ENCODE measurements around the gene EXOC3L1.

GRCh38 chr16:67192781-67193361, 2.9 kb upstream of the EXOC3L1 start:
- TF ChIP-seq SNAI2 (CRISPR knock-in tag; IDR thresholded peaks at IDR 0.05) (no peak), CSDC2 (CRISPR knock-in tag; IDR thresholded peaks at IDR 0.05) (no peak), ZFP30 (CRISPR knock-in tag; IDR thresholded peaks at IDR 0.05) (no peak), ZFP3 (CRISPR knock-in tag; IDR thresholded peaks at IDR 0.05) (no peak), POU6F1 (CRISPR knock-in tag; IDR thresholded peaks at IDR 0.05; ENCODE audit: borderline replicate concordance, low read depth) (no peak), CREB5 (CRISPR knock-in tag; IDR thresholded peaks at IDR 0.05; ENCODE audit: low read depth) (no peak), PPARA (CRISPR knock-in tag; IDR thresholded peaks at IDR 0.05; ENCODE audit: borderline replicate concordance) (no peak), GLIS3 (CRISPR knock-in tag; IDR thresholded peaks at IDR 0.05) (no peak), TOX (CRISPR knock-in tag; IDR thresholded peaks at IDR 0.05; ENCODE audit: borderline replicate concordance) (no peak)

Measured in SK-N-SH treated with all-trans-retinoic acid at 6 μM for 48 hours (cell line).